HG03575 (cell line): ENCODE results near the gene TCF12.
"Not testable (repeated sequence)": the region's sequence is repeated elsewhere in the genome, so short reads cannot be mapped to it uniquely, and the experiment has no call there.

Source experiments
- ATAC-seq: cut with Tn5 transposase; IDR thresholded peaks from one replicate; pipeline ENCODE4 v1.9.1; 2021; ENCODE audit not compliant: unreplicated experiment, insufficient number of reproducible peaks, low FRiP score; ENCODE audit errors: extremely low read depth

The TCF12 gene

DNA sequence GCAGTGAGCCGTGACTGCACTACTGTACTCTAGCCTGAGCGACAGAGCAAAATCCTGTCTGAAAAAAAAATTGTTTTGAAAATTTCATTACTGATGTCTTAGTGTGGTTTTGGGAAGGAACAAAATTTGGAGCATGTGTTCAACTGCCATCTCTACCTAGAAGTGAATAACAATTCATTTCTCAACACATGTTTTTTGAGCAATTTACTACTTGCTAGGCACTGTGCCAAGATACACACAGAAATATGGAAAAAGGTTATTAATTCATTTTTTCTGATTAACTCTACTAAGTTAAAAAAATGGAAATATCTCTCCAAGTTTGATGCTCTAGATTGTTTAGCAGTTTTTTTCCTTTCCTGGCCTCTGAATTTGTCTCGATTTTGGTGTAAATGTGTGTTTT, 5.2 kb upstream of the TCF12 start:
- no peak for ATAC-seq

DNA sequence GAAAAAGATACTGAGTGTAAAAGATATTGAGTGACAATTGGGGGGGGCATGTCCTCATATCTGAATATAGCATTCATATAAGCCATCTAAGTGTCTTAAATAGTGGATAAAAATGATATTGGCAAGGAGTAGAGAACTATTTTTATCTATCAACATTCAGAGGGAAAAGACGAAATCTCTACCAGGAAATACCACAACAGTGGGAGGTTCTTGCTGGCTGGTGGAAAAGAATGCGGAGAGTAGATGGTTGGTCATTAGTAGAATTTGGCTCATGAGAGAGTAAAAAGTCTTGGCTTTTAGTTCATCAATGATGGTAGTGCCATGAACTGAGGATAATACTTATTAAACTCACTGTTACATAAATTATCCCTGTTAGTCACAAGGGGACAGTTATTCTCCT, 4.8 kb upstream of the TCF12 start:
- no peak for ATAC-seq

DNA sequence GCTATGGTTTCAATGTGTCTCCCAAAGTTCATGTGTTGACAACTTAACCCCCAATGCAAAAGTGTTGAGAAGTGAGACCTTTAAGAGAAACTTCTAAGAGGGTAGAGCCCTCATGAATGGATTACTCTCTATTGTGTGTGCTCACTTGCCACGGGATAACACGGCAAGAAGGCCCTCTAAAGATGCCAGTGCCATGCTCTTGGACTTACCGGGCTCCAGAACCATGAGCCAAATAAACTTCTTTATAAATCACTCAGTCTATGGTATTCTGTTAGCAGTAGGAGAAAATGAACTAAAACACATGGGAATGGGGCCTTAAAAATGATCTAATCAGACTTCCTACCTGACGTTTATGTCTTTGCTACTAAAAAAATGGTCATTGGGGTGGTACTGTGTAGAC, 2.6 kb upstream of the TCF12 start:
- no peak for ATAC-seq

DNA sequence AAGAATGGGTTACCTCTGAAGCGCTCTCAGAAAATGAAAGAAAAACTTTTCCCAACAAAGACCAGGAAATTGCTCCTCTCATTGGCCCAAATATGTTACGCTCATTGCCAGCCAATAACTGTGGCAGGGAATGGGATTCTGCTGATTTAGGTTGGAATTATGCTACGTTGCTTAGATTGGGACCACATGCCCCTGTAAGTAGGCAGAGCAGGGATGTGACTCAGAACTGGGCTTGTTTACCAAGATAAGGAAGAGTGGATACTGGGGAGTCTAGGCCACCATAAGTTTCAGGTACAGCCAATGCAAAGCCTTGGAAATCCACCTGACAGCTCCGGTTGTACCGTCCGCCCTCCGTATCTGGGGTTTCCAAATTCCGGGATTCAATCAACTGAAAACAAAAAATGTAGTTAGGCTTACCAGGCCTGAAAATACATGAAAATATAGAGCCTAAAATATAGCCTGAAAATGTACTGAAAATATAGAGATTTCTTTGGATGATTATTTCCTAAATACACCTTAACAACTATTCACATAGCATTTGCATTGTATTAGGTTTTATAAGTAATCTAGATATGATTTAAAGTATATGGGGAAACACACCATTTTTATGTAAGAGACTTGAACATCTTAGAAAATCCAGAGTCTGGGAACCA, 1.5 kb upstream of the TCF12 start:
- ATAC-seq = no peak

DNA sequence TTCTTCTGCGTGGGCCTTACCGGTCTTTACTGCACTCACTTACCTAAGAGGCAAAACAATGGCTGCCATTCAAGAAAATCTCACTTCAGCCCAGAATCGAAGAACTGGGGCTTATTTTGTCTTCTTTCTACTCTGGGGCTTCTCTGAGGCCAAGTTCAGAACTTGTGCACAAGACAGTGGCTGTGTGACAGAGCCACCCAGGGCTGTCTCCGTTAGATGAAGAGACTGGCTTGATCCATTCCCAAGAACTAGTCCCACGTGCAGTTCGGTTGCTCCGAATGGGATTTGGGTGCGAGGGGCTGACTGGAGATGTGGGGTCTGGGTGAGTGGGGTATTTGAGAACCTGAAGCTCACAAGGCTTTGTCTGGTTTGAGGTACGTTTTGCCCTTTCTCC, 795 bp upstream of the TCF12 start:
- ATAC-seq = no peak

DNA sequence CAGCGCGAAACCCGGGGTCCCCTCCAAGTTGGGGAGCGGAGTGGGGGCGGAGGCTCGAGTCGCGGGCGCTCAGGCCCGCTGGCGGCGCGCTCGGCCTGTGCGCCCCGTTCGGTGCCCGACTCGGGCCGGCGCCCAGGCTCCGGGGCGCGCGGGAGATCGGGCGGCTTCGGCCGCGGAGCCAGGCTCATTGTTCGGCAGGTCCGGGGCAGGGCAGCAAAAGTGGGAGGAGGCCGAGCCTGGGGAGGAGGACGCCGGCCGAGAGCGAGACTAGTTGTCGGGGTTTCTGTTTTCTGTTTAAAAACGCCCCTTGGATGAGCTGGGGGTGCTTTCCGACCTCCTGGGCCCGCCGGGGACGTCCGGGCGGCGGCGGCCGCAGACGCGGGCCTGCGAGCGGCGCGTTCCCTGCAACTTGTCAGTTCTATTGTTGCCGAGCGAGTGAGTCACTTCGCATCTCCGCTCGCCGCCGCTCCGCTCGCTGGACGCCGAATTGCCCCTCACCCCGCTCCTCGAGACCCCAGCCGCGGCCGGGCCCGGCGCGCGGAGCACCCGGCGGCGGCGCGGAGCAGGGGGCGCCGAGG, 676 bp downstream of the TCF12 start:
- ATAC-seq = no peak

DNA sequence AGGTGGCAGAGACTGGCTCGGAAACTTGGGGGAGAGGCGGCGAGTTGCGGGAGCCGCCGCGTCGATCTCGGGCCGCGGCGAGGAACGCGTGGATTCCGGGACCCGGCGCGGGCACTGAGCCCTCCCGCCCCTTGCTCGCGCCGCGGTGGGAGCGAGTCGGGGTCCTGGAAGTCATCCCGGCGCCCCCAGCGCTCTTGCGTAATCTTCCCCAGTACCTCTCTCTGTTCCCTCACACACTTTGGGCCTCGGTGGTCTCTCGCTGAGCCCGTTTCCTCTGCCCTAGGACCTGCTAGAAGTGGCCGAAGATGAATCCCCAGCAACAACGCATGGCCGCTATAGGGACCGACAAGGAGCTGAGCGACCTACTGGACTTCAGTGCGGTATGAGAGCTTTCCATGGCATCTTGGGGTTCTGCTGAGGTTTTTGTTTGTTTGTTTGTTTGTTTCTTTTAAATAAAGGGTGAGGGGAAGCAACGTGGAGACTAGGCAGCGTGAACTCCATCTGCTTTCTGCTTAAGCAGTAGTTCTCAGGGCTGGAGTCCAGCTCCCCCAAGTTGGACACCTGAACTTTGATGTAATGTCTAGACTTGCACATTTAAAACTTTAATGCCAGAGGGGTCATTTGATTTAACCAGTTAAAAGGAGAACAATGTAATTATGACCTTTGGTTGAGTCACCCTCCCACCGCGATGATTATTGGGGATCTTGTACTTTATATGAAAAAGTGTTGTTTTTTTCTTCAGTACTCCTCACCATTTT, 1.3 kb downstream of the TCF12 start:
- ATAC-seq = no peak

DNA sequence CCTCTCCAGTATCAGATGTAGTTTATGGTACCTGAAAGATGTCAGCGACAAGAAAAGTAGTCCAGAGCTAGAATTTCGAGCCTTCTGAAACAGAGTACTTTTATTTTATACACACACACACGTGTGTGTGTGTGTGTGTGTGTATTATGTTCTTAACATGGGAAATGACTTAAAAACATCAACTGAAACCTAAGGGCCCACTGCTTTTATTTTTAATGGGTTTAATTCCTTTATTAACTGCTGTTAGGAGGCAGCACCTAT, 1.9 kb downstream of the TCF12 start:
- no peak for ATAC-seq

DNA sequence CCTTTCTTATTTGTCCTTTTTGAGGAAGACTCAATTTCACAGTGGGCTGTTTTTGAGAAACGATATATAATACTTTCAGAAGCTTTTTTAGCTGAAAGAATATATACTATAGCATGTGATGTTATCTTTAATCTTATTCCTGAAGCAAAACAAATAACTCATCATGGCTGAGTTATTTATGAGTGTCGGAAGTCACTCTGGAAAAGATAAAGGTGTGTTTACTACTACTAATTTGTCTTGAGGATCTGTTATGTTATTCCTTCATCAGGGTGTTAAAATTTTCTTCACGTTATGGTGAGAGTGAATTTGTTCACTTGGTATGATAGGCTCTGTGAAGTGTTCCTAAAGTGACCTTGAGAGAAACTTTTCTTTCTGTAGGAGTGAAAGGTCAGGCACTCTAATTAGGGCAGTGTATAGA, 4.7 kb downstream of the TCF12 start:
- no peak for ATAC-seq

DNA sequence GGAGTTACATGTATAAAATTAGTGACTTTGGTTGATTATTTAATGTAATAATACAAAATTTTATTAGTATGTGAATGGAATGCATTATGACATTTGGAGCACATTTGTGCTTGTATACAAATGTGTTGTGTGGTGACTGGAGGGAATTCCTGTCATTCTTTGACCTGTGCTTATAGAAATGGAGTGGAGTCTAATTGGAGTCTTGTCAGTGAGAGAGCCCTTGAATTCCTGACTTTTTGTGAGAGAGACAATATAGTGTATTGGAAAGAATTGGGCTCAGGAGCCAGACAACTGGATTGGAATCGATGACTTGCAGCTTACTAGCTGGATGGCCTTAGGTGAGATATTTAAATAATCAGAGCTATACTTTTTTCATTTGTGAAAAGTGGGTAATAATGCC, 9.4 kb downstream of the TCF12 start:
- no peak for ATAC-seq

DNA sequence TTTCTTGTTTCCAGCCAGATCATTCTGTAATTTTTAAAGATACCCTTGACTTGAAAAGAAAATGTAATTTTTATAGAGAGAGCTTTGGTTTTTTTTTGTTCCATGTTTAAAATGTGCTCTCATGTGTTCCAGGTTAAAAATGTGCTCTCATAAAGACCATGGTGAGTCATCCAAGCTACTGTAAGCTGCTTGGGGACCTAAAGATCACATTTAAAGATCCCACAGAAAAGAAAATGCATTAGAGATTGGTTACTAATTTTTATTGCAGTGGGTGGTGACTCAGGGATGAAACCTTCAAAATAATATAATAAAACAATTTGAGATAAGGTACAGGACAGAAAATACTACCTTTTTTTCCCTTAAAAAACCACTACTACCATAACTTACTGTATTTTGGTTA, 11.0 kb downstream of the TCF12 start:
- ATAC-seq = no peak

DNA sequence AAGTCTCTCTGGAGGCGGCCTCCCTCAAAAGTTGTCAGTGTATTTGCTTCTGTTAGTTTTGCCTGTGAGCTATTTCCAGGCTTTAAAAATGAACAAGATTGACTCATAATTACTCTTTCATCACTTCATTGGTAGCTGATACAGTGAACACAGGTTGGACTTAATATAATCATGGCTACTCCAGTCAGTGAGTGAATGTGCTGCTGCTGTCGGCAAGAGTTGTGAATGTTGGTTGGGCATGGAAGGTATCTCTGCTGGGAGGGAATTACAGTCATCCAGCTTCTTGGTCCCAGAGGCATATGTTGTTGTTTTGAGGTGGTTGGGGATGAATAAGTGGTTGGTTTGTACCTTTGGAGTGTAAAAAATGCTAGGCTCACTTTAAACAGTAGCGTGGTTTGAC, 11.5 kb downstream of the TCF12 start:
- no peak for ATAC-seq

DNA sequence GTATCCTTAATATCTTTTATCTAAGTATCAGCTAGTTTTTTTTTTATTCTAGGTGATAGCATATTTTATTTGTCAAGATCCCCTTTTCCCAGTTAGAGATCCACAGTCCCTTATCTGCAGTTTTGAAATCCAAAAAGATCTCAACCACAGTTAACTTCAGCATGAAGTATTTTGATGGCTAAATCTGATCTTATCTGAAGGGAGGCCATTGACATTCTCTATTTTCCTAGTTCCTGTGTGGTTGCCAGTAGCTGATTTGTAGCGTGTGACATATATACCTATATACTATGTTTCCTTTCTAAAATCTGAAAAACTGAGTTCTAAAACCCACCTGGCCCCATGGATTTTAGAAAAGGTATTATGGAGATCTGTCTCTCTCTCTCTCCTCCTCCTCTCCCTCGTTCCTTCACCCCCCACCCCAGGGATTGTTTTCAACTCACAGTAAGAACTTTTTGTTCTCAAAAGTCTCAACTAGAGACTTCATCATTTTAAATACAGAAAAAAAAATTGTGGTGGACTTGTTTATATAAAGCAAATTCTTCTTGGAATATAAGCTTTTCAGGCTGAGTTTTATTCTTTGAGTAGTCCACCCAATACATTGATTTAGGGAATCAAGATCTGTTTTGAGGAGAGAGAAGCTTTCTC, 12.3 kb downstream of the TCF12 start:
- no peak for ATAC-seq

DNA sequence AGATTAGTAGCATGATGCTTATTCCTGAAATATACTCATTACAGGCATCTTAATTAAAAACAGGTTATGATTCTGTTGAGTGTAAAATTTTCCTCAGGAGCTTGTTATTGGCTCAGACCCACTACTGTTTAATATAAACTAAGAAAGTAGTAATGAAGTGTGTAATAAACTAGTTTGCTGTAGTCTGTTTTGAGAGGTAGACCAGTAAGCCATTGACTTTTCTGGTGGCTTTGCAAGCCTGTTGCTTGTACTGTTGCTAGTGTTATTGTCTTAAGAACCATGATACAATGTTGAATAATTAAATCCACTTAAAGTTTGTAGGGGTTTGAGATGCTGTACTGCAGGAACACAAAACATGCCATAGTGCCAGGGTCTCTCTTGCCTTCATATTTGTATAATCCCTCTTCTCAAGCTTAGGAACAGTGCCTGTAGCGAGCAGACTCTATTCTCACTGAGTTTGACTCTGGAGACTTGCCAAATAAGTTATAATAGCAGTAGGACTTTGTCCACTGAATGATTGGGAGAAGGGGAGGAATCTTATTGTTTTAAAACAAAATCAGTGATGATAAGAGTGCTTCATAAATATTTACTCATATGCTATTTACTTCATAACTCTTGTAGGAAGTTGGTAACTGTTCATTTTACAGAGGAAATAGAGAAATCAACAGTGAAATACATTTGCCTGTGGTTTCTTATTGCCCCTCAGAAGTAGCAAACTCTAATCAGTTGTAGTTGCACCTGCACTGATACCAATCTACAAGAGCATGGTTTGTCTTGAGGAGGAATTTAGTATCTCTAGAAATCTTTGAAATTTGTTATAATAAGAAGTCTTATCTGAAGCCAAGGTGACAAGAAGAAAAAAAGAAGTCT, 13.4 kb downstream of the TCF12 start:
- no peak for ATAC-seq

DNA sequence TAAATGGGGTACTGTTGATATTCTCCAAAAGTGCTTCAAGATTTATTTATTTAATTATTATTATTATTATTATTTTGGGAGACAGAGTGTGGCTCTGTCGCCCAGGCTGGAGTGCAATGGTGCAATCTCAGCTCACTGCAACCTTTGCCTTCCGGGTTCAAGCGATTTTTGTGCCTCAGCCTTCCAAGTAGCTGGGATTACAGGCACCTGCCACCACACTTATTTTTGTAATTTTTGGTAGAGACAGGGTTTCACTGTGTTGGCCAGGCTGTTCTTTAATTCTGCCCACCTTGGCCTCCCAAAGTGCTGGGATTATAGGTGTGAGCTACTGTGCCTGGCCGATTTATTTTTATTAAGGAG, 14.0 kb downstream of the TCF12 start:
- ATAC-seq = not testable (repeated sequence)

DNA sequence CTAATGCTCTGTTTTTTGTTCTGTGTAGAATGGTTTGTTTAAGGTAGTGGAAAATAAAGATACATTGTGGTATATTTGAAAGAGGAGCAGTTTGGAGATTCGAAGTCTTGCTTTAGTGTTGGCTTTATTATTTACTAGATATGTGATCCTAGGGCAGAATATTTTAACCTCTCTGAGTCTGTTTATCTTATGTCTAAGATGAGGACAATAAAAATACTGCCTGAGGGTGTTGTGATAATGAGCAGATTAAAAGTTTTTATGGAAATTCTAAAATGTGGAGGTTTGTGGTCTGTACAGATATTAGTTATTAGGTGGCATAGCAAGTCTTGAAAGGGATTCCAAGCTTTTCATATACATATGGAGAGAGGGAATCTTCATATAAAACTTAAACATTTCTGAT, 15.0 kb downstream of the TCF12 start:
- no peak for ATAC-seq

DNA sequence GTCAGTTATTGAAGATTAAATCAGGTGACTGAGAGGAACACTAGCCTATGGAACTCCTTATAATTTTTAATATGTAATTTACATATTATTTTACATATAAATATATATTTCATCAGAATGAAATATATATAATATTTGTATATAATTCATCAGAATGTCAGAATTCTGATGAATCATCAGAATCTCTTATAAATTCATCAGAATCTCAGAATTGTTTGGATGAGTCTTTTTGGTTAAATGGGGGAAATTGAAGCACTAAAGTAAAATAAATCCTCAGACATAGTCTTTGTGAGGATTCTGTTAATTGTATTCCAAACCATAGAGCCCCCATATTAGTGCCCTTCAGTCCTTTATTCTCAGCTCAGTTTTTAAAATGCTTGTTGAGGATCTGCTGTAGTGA, 15.4 kb downstream of the TCF12 start:
- no peak for ATAC-seq

DNA sequence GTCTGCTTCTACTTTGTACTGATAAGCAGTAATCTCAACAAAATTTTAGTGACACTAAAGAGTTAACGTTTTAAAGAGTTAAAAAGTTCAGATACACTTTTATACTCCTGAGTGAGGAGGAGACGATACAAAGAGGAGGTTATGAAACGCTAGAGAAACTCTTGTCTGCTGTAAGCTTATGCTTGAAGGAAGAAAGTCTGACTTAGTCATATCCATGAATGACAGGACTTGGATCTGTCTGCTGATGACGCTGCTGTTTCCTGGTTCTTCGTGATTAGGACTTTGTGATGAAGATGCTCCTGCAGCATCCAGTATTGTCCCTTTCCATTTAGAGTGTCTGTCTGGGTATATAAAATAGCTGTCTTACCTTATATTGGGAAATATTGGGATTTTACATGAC, 15.8 kb downstream of the TCF12 start:
- no peak for ATAC-seq

DNA sequence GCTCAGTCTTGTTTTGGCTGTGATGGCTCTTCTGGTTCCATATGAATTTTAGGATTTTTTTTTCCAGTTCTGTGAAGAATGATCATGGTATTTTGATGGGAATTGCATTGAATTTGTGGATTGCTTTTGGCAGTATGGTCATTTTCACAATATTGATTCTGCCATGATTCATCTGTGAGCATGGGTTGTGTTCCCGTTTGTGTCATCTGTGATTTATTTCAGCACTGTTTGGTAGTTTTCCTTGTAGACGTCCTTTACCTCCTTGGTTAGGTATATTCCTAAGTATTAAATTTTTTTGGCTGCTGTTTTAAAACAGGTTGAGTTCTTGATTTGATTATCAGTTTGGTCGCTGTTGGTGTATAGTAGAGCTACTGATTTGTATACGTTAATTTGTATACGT, 18.5 kb downstream of the TCF12 start:
- ATAC-seq = no peak

DNA sequence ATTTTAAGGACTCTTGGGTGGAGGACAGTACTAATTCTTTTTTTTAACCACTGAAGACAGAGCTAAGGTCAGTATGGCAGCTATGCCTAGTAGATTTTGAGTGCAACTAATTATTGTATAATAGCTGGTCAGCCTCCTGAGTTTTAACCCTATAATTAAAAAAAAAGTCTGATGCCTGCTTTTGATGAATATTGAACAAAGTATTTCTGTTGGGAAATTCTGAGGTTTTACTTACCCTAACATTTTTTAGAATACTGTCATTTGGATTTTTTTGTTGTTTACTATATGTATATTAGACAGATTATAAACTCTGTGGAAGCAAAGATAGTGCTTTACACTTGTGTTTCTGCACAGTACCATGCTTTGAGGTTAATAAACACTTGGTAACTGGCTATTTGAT, 20.8 kb downstream of the TCF12 start:
- ATAC-seq = no peak
